ENCODE measurements around the gene PRKAR2A.
"Not testable (repeated sequence)": the region's sequence is repeated elsewhere in the genome, so short reads cannot be mapped to it uniquely, and the experiment has no call there.

The PRKAR2A gene

DNA sequence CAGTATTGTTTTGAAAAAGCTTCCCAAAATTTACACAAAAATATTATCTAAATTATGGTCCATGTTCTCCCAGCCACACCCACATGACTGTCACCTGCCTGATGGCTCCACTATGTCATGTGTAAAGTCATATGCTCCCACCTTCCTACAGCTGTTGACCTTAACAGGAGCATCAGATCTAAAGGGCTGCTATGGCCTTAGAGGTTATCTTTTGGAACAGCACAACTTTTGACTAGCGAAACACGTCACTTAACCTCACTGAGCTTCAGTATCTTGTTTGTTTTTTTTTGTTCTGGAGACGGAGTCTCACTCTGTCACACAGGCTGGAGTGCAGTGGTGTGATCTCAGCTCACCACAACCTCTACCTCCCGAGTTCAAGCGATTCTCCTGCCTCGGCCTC, 64.4 kb downstream of the PRKAR2A start:
- H3K9me3 ChIP-seq (ENCODE audit: control insufficient read depth, low read length), result no peaks in the 10 kb centered on the region
- no peaks in the 10 kb centered on the region for H3K36me3 ChIP-seq (ENCODE audit: control insufficient read depth, insufficient read depth, low read length)
- H3K4me1 ChIP-seq (ENCODE audit: control insufficient read depth, insufficient read depth, low read length), result no peaks in the 10 kb centered on the region
- no peak overlapping the region for H3K27ac ChIP-seq (ENCODE audit: insufficient read depth, low read depth, low read length, poor library complexity, severe bottlenecking)
- no peak overlapping the region for H3K4me3 ChIP-seq (ENCODE audit: insufficient read depth, low read depth, low read length)
- WGBS, 2 experiments, result 90 to 92% methylated on average over 6 of the region's 6 CpGs
- H3K27me3 ChIP-seq (ENCODE audit: control insufficient read depth, insufficient read depth, low read length, poor library complexity, severe bottlenecking), result no peaks in the 10 kb centered on the region

DNA sequence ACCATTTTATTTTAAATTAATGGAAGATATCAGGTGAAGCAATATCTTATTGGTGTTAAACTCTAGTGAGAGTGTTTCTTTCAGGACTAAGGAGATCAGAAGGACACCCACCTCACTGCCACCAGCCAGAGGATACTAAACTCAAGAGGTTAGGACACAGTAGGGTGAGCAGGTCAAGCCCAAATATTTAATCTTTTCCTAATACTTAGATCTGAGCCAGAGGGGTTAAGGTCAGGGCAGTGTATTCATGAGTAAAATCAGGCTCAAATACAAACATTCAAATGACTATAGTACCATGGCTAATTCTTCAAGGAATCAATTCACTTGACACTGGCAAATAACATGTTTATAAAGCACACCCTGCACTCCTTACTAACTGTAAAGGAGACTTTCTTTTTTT, 65.6 kb downstream of the PRKAR2A start:
- Histone ChIP-seq H3K4me3 (ENCODE audit: insufficient read depth, low read depth, low read length) (no peak overlapping the region), H3K36me3 (ENCODE audit: control insufficient read depth, insufficient read depth, low read length) (no peaks in the 10 kb centered on the region), H3K9me3 (ENCODE audit: control insufficient read depth, low read length) (no peaks in the 10 kb centered on the region), H3K27ac (ENCODE audit: insufficient read depth, low read depth, low read length, poor library complexity, severe bottlenecking) (no peak overlapping the region), H3K27me3 (ENCODE audit: control insufficient read depth, insufficient read depth, low read length, poor library complexity, severe bottlenecking) (no peaks in the 10 kb centered on the region), H3K4me1 (ENCODE audit: control insufficient read depth, insufficient read depth, low read length) (no peaks in the 10 kb centered on the region)

DNA sequence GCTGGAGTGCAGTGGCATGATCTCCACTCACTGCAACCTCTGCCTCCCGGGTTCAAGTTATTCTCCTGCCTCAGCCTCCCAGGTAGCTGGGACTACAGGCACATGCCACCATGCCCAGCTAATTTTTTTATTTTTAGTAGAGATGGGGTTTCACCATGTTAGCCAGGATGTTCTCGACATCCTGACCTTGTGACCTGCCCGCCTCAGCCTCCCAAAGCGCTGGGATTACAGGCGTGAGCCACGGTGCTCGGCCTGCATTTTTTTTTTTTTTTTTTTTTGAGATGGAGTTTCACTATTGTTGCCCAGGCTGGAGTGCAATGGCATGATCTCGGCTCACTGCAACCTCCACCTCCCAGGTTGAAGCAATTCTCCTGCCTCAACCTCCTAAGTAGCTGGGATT, 69.1 kb downstream of the PRKAR2A start:
- H3K36me3 ChIP-seq (ENCODE audit: control insufficient read depth, insufficient read depth, low read length); H3K9me3 ChIP-seq (ENCODE audit: control insufficient read depth, low read length); H3K27ac ChIP-seq (ENCODE audit: insufficient read depth, low read depth, low read length, poor library complexity, severe bottlenecking); H3K27me3 ChIP-seq (ENCODE audit: control insufficient read depth, insufficient read depth, low read length, poor library complexity, severe bottlenecking); H3K4me3 ChIP-seq (ENCODE audit: insufficient read depth, low read depth, low read length); H3K4me1 ChIP-seq (ENCODE audit: control insufficient read depth, insufficient read depth, low read length): not testable (repeated sequence)
- 95 to 97% methylated on average over 7 to 8 of the region's 8 CpGs for WGBS, 2 experiments

- H3K36me3 ChIP-seq (ENCODE audit: control insufficient read depth, insufficient read depth, low read length), result no peaks in the 10 kb centered on the region
Measured at GRCh38 chr3:48776854-48777253, 70.8 kb downstream of the PRKAR2A start.

GRCh38 chr3:48770192-48770502, 77.5 kb downstream of the PRKAR2A start:
- Histone ChIP-seq H3K27me3 (ENCODE audit: control insufficient read depth, insufficient read depth, low read length, poor library complexity, severe bottlenecking) (no peaks in the 10 kb centered on the region), H3K4me1 (ENCODE audit: control insufficient read depth, insufficient read depth, low read length) (no peaks in the 10 kb centered on the region), H3K4me3 (ENCODE audit: insufficient read depth, low read depth, low read length) (no peak overlapping the region), H3K27ac (ENCODE audit: insufficient read depth, low read depth, low read length, poor library complexity, severe bottlenecking) (no peak overlapping the region), H3K9me3 (ENCODE audit: control insufficient read depth, low read length) (no peaks in the 10 kb centered on the region), H3K36me3 (ENCODE audit: control insufficient read depth, insufficient read depth, low read length) (no peaks in the 10 kb centered on the region)
- WGBS, 2 experiments, result 75 to 80% methylated on average over 4 of the region's 4 CpGs

More at GRCh38 chr3:48776854-48777253, 70.8 kb downstream of the PRKAR2A start:
- Histone ChIP-seq H3K9me3 (ENCODE audit: control insufficient read depth, low read length) (no peaks in the 10 kb centered on the region), H3K4me1 (ENCODE audit: control insufficient read depth, insufficient read depth, low read length) (no peaks in the 10 kb centered on the region), H3K4me3 (ENCODE audit: insufficient read depth, low read depth, low read length) (no peak overlapping the region), H3K27me3 (ENCODE audit: control insufficient read depth, insufficient read depth, low read length, poor library complexity, severe bottlenecking) (no peaks in the 10 kb centered on the region), H3K27ac (ENCODE audit: insufficient read depth, low read depth, low read length, poor library complexity, severe bottlenecking) (no peak overlapping the region)
- 84 to 92% methylated on average over 4 of the region's 4 CpGs for WGBS, 2 experiments

- Histone ChIP-seq H3K27me3 (ENCODE audit: control insufficient read depth, insufficient read depth, low read length, poor library complexity, severe bottlenecking) (no peaks in the 10 kb centered on the region), H3K27ac (ENCODE audit: insufficient read depth, low read depth, low read length, poor library complexity, severe bottlenecking) (no peak overlapping the region), H3K4me1 (ENCODE audit: control insufficient read depth, insufficient read depth, low read length) (no peaks in the 10 kb centered on the region), H3K4me3 (ENCODE audit: insufficient read depth, low read depth, low read length) (no peak overlapping the region), H3K9me3 (ENCODE audit: control insufficient read depth, low read length) (no peaks in the 10 kb centered on the region), H3K36me3 (ENCODE audit: control insufficient read depth, insufficient read depth, low read length) (no peaks in the 10 kb centered on the region)
- WGBS, 2 experiments, result 83 to 90% methylated on average over 1 of the region's 1 CpG
Measured at GRCh38 chr3:48765376-48765775, 82.3 kb downstream of the PRKAR2A start.

DNA sequence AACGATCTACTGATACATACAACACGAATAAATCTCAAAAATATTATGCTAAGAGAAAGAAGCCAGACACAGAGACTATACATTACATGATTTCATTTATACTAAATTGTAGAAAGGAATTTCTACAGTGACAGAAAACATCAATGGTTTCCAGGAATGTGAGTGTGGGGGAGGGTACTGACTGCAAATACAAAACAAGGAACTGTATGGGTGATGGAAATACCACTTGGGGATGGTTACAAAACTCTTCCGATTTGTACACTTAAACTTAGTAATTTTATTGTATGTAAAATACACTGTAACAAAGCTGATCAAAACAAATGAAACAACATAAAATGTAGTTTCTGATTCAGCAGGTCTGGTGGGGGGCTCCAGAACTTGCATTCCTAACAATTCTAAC, 84.9 kb downstream of the PRKAR2A start:
- 92% methylated on average over 2 of the region's 3 CpGs; no CpG with 5 or more reads in 1 of the 2 experiments for WGBS, 2 experiments
- H3K27me3 ChIP-seq (ENCODE audit: control insufficient read depth, insufficient read depth, low read length, poor library complexity, severe bottlenecking), result no peaks in the 10 kb centered on the region
- H3K36me3 ChIP-seq (ENCODE audit: control insufficient read depth, insufficient read depth, low read length), result no peaks in the 10 kb centered on the region
- no peaks in the 10 kb centered on the region for H3K4me1 ChIP-seq (ENCODE audit: control insufficient read depth, insufficient read depth, low read length)
- H3K9me3 ChIP-seq (ENCODE audit: control insufficient read depth, low read length), result no peaks in the 10 kb centered on the region
- no peak overlapping the region for H3K27ac ChIP-seq (ENCODE audit: insufficient read depth, low read depth, low read length, poor library complexity, severe bottlenecking)
- no peak overlapping the region for H3K4me3 ChIP-seq (ENCODE audit: insufficient read depth, low read depth, low read length)

GRCh38 chr3:48759991-48760540, 87.6 kb downstream of the PRKAR2A start:
- H3K27ac ChIP-seq (ENCODE audit: insufficient read depth, low read depth, low read length, poor library complexity, severe bottlenecking); H3K27me3 ChIP-seq (ENCODE audit: control insufficient read depth, insufficient read depth, low read length, poor library complexity, severe bottlenecking); H3K9me3 ChIP-seq (ENCODE audit: control insufficient read depth, low read length); H3K36me3 ChIP-seq (ENCODE audit: control insufficient read depth, insufficient read depth, low read length); H3K4me1 ChIP-seq (ENCODE audit: control insufficient read depth, insufficient read depth, low read length); H3K4me3 ChIP-seq (ENCODE audit: insufficient read depth, low read depth, low read length): not testable (repeated sequence)
- WGBS, 2 experiments, result 89 to 95% methylated on average over 5 of the region's 5 CpGs

- H3K36me3 ChIP-seq (ENCODE audit: control insufficient read depth, insufficient read depth, low read length); H3K4me3 ChIP-seq (ENCODE audit: insufficient read depth, low read depth, low read length); H3K9me3 ChIP-seq (ENCODE audit: control insufficient read depth, low read length); H3K27me3 ChIP-seq (ENCODE audit: control insufficient read depth, insufficient read depth, low read length, poor library complexity, severe bottlenecking); H3K4me1 ChIP-seq (ENCODE audit: control insufficient read depth, insufficient read depth, low read length); H3K27ac ChIP-seq (ENCODE audit: insufficient read depth, low read depth, low read length, poor library complexity, severe bottlenecking): not testable (repeated sequence)
- WGBS, 2 experiments, result 91 to 93% methylated on average over 6 of the region's 6 CpGs
Measured at GRCh38 chr3:48759531-48759930, 88.1 kb downstream of the PRKAR2A start.

GRCh38 chr3:48759071-48759470, 88.6 kb downstream of the PRKAR2A start:
- H3K36me3 ChIP-seq (ENCODE audit: control insufficient read depth, insufficient read depth, low read length), result no peaks in the 10 kb centered on the region
- H3K27ac ChIP-seq (ENCODE audit: insufficient read depth, low read depth, low read length, poor library complexity, severe bottlenecking), result no peak overlapping the region
- no peak overlapping the region for H3K4me3 ChIP-seq (ENCODE audit: insufficient read depth, low read depth, low read length)
- no peaks in the 10 kb centered on the region for H3K4me1 ChIP-seq (ENCODE audit: control insufficient read depth, insufficient read depth, low read length)
- H3K9me3 ChIP-seq (ENCODE audit: control insufficient read depth, low read length), result no peaks in the 10 kb centered on the region
- H3K27me3 ChIP-seq (ENCODE audit: control insufficient read depth, insufficient read depth, low read length, poor library complexity, severe bottlenecking), result no peaks in the 10 kb centered on the region
- 82 to 92% methylated on average over 4 of the region's 4 CpGs for WGBS, 2 experiments

- H3K9me3 ChIP-seq (ENCODE audit: control insufficient read depth, low read length), result no peaks in the 10 kb centered on the region
- 90 to 92% methylated on average over 5 of the region's 5 CpGs for WGBS, 2 experiments
- no peak overlapping the region for H3K27ac ChIP-seq (ENCODE audit: insufficient read depth, low read depth, low read length, poor library complexity, severe bottlenecking)
- H3K36me3 ChIP-seq (ENCODE audit: control insufficient read depth, insufficient read depth, low read length), result no peaks in the 10 kb centered on the region
- no peak overlapping the region for H3K4me3 ChIP-seq (ENCODE audit: insufficient read depth, low read depth, low read length)
- H3K27me3 ChIP-seq (ENCODE audit: control insufficient read depth, insufficient read depth, low read length, poor library complexity, severe bottlenecking), result no peaks in the 10 kb centered on the region
- no peaks in the 10 kb centered on the region for H3K4me1 ChIP-seq (ENCODE audit: control insufficient read depth, insufficient read depth, low read length)
Measured at GRCh38 chr3:48756640-48757039, 91.0 kb downstream of the PRKAR2A start.
